BE2C (cell line): Measurements from ENCODE around the gene MAP2K4. TPM values are rescaled to one million over a fixed set of nuclear protein-coding genes. Genes with fewer than 3 reads are reported as not detected.
"Not testable (repeated sequence)": the region's sequence is repeated elsewhere in the genome, so short reads cannot be mapped to it uniquely, and the experiment has no call there.

Experiments
- DNase-seq: peaks from one replicate; pipeline ENCODE4 v3.0.0-alpha.2; 2020
- H3K27me3 ChIP-seq: fragments of 250-450 bp; sonication (Bioruptor Pico); 2 replicates; pipeline ENCODE4 v1.5.1; 2020; ENCODE audit warnings: mild to moderate bottlenecking
- H3K36me3 ChIP-seq: fragments of 250-450 bp; sonication (Bioruptor Pico); 2 replicates; pipeline ENCODE4 v1.5.1; 2020; ENCODE audit warnings: mild to moderate bottlenecking
- H3K4me1 ChIP-seq: fragments of 250-450 bp; sonication (Bioruptor Pico); 2 replicates; pipeline ENCODE4 v1.5.1; 2020
- H3K4me3 ChIP-seq: 2 replicates; pipeline ENCODE4 v1.5.1; 2011; ENCODE audit warnings: low read depth, low read length
- H3K9me3 ChIP-seq: fragments of 250-450 bp; sonication (Bioruptor Pico); 2 replicates; pipeline ENCODE4 v1.5.1; 2020
- CTCF ChIP-seq: IDR thresholded peaks from 2 replicates; pipeline ENCODE4 v1.5.1; 2012; ENCODE audit warnings: mild to moderate bottlenecking, low read depth, low read length
- polyA plus RNA-seq: library from polyadenylated mRNA; unstranded; fragments of >200 nt; gene quantifications from one replicate; pipeline ENCODE4 v1.2.1, GENCODE V29; 2012; ENCODE audit warnings: low read depth, missing spikeins; ENCODE audit not compliant: insufficient read length, insufficient read depth

Gene MAP2K4
- polyA plus RNA-seq: 6.7 TPM

GRCh38 chr17:12020642-12021622, at the start of gene MAP2K4:
Gene MAP2K4, plus strand, starts transcription at chr17:12020877. Its CDS starts 10 bp downstream, at chr17:12020887.
- Histone ChIP-seq H3K9me3 (no peaks in the 10 kb centered on the region), H3K4me1 (no peaks in the 10 kb centered on the region), H3K27me3 (no peaks in the 10 kb centered on the region), H3K4me3 (peak within 1 kb of the TSS; percentile 56), H3K36me3 (no peaks in the 10 kb centered on the region)
- peak; percentile 83 for DNase-seq
- TF ChIP-seq CTCF: no peak

- H3K27me3 ChIP-seq, H3K36me3 ChIP-seq, H3K4me3 ChIP-seq, DNase-seq, H3K4me1 ChIP-seq, H3K9me3 ChIP-seq: not testable (repeated sequence)
These were observed 47.9 kb upstream of the MAP2K4 start for GRCh38 chr17:11972741-11973140.

GRCh38 chr17:11979795-11980194, 40.9 kb upstream of the MAP2K4 start:
- Histone ChIP-seq H3K4me1 (no peaks in the 10 kb centered on the region), H3K9me3 (no peaks in the 10 kb centered on the region), H3K36me3 (no peaks in the 10 kb centered on the region), H3K4me3 (no peak overlapping the region), H3K27me3 (no peaks in the 10 kb centered on the region)
- TF ChIP-seq CTCF: no peak
- DNase-seq: no peak

- H3K36me3 ChIP-seq: no peaks in the 10 kb centered on the region
- H3K27me3 ChIP-seq: no peaks in the 10 kb centered on the region
- DNase-seq: no peak
- H3K4me3 ChIP-seq: no peak overlapping the region
- peak; percentile 13; the same call in 1 of the 2 replicates for TF ChIP-seq CTCF
- no peaks in the 10 kb centered on the region for H3K4me1 ChIP-seq
- no peaks in the 10 kb centered on the region for H3K9me3 ChIP-seq
These were observed 39.9 kb upstream of the MAP2K4 start for GRCh38 chr17:11980813-11981212.

GRCh38 chr17:11981862-11982261, 38.8 kb upstream of the MAP2K4 start:
- no peak for DNase-seq
- no peak overlapping the region for H3K4me3 ChIP-seq
- H3K36me3 ChIP-seq: no peaks in the 10 kb centered on the region
- no peaks in the 10 kb centered on the region for H3K27me3 ChIP-seq
- TF ChIP-seq CTCF: no peak
- no peaks in the 10 kb centered on the region for H3K4me1 ChIP-seq
- no peaks in the 10 kb centered on the region for H3K9me3 ChIP-seq

GRCh38 chr17:11986179-11986941, 34.3 kb upstream of the MAP2K4 start:
- H3K36me3 ChIP-seq: no peaks in the 10 kb centered on the region
- DNase-seq: no peak
- no peaks in the 10 kb centered on the region for H3K27me3 ChIP-seq
- H3K9me3 ChIP-seq: no peaks in the 10 kb centered on the region
- no peak overlapping the region for H3K4me3 ChIP-seq
- TF ChIP-seq CTCF: no peak
- no peaks in the 10 kb centered on the region for H3K4me1 ChIP-seq
